ENCODE data around the gene ABCD3.

The ABCD3 gene

GRCh38 chr1:94463056-94463764 lies 45.0 kb downstream of the ABCD3 start:
- DNase-seq: no peak

- peak; percentile 51 for DNase-seq
These were observed 45.7 kb downstream of the ABCD3 start for GRCh38 chr1:94463765-94464330.

GRCh38 chr1:94468708-94469107 lies 50.5 kb downstream of the ABCD3 start:
- DNase-seq: peak; percentile 33

- no peak for DNase-seq
These were observed 53.1 kb downstream of the ABCD3 start for GRCh38 chr1:94471271-94471670.

GRCh38 chr1:94475232-94475631 lies 57.0 kb downstream of the ABCD3 start:
- no peak for DNase-seq

- no peak for DNase-seq
These were observed 61.5 kb downstream of the ABCD3 start for GRCh38 chr1:94479682-94480081.

GRCh38 chr1:94481473-94481933 lies 63.3 kb downstream of the ABCD3 start:
- peak; percentile 66 for DNase-seq

- no peak for DNase-seq
These were observed 68.8 kb downstream of the ABCD3 start for GRCh38 chr1:94486990-94487389.

GRCh38 chr1:94490556-94490955 lies 72.4 kb downstream of the ABCD3 start:
- peak; percentile 14 for DNase-seq

GRCh38 chr1:94496076-94496755 lies 78.0 kb downstream of the ABCD3 start:
- no peak for DNase-seq

- DNase-seq: no peak
These were observed 83.2 kb downstream of the ABCD3 start for GRCh38 chr1:94501426-94501825.

GRCh38 chr1:94501935-94502334 lies 83.7 kb downstream of the ABCD3 start:
- no peak for DNase-seq

GRCh38 chr1:94503153-94503552 lies 85.0 kb downstream of the ABCD3 start:
- DNase-seq: no peak

- no peak for DNase-seq
These were observed 86.4 kb downstream of the ABCD3 start for GRCh38 chr1:94504601-94505000.

- DNase-seq: no peak
These were observed 94.6 kb downstream of the ABCD3 start for GRCh38 chr1:94512816-94513215.

GRCh38 chr1:94514095-94514727 lies 96.0 kb downstream of the ABCD3 start:
- peak; percentile 35 for DNase-seq

- no peak for DNase-seq
These were observed 97.2 kb downstream of the ABCD3 start for GRCh38 chr1:94515296-94515947.

- no peak for DNase-seq
These were observed 101.2 kb downstream of the ABCD3 start for GRCh38 chr1:94519351-94519750.

- DNase-seq: peak; percentile 70
These were observed 104.1 kb downstream of the ABCD3 start for GRCh38 chr1:94522304-94522703.

- no peak for DNase-seq
These were observed 106.3 kb downstream of the ABCD3 start for GRCh38 chr1:94524531-94524930.

GRCh38 chr1:94526152-94526980 lies 108.2 kb downstream of the ABCD3 start:
- DNase-seq: no peak
